Gastroesophageal sphincter (tissue), 4 donors: ENCODE data around the gene LIPJ. TPM values are rescaled to one million over a fixed set of nuclear protein-coding genes. Genes with fewer than 3 reads are reported as not detected.

Source experiments
- ATAC-seq: fragments of 150-250 bp; one replicate; pipeline ENCODE4 v1.9.1; 2016; ENCODE audit warnings: mild to moderate bottlenecking, moderate library complexity
- H3K27ac ChIP-seq, 4 donors: fragments of 200-600 bp; sonication (generic) in 3 of 4; 1 replicate in 3 of 4; 2 replicates in 1 of 4; pipeline ENCODE4 v1.5.1; 2016 to 2019
- H3K27me3 ChIP-seq: fragments of 200-600 bp; sonication (generic); one replicate; pipeline ENCODE4 v1.5.1; 2019
- H3K36me3 ChIP-seq, 2 donors: fragments of 200-600 bp; sonication (generic); one replicate each; pipeline ENCODE4 v1.5.1; 2019; ENCODE audit warnings: control low read depth in 1 of 2
- H3K4me1 ChIP-seq, 3 donors: fragments of 200-600 bp; sonication (generic); 1 replicate in 2 of 3; 2 replicates in 1 of 3; pipeline ENCODE4 v1.5.1; 2016 to 2019; ENCODE audit warnings: control low read depth in 2 of 3
- H3K4me3 ChIP-seq, 2 donors: fragments of 200-600 bp; sonication (generic); one replicate each; pipeline ENCODE4 v1.5.1; 2019; ENCODE audit warnings: mild to moderate bottlenecking in 1 of 2, moderate library complexity in 1 of 2
- H3K9me3 ChIP-seq, 3 donors: fragments of 200-600 bp; sonication (generic); one replicate each; pipeline ENCODE4 v1.5.1; 2017 to 2019; ENCODE audit warnings: control low read depth in 2 of 3
- EP300 ChIP-seq: sonication (generic); formaldehyde crosslinking; IDR thresholded peaks from one replicate; pipeline ENCODE4 v1.6.1; 2017; ENCODE audit warnings: antibody characterized with exemption, mild to moderate bottlenecking
- POLR2A ChIP-seq, 2 donors: fragments of 450-650 bp; IDR thresholded peaks; one replicate each; pipeline ENCODE4 v1.6.1; 2017; ENCODE audit warnings: antibody characterized with exemption in 2 of 2, mild to moderate bottlenecking in 2 of 2, moderate library complexity in 1 of 2
- POLR2AphosphoS5 ChIP-seq: sonication (generic); formaldehyde crosslinking; IDR thresholded peaks from one replicate; pipeline ENCODE4 v1.6.1; 2017; ENCODE audit warnings: antibody characterized with exemption
- WGBS, 2 donors: methylation state at CpG; one replicate each; pipeline ENCODE4 v1.1.5; 2018; ENCODE audit warnings: low coverage in 1 of 2; 5-methylcytosine and 5-hydroxymethylcytosine counted together
- total RNA-seq, 4 donors: library from RNA; depleted of rRNA; stranded (reverse); fragments of >200 nt; gene quantifications; one replicate each; pipeline ENCODE4 v1.1.0, GENCODE V29; 2016
- TF ChIP-seq, protein P1 (sequence below), 4 experiments: fragments of 200-600 bp in 2 of 4; fragments of 450-650 bp in 2 of 4; sonication (generic) in 1 of 4; IDR thresholded peaks; one replicate each; pipeline ENCODE4 v1.5.1; 2017 to 2019; ENCODE audit warnings: antibody characterized with exemption in 4 of 4, mild to moderate bottlenecking in 2 of 4, moderate library complexity in 2 of 4

Gene LIPJ, protein sequence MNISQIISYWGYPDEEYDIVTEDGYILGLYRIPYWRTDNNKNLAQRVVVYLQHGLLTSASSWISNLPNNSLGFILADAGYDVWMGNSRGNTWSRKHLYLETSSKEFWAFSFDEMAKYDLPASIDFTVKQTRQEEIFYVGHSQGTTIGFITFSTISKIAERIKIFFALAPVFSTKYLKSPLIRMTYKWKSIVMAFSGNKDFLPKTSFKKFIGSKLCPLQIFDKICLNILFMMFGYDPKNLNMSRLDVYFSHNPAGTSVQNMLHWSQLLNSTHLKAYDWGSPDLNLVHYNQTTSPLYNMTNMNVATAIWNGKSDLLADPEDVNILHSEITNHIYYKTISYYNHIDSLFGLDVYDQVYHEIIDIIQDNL
- total RNA-seq: under 1 TPM in 2 of 4 donors, not detected in 2; 0.12 to 0.13 TPM

DNA sequence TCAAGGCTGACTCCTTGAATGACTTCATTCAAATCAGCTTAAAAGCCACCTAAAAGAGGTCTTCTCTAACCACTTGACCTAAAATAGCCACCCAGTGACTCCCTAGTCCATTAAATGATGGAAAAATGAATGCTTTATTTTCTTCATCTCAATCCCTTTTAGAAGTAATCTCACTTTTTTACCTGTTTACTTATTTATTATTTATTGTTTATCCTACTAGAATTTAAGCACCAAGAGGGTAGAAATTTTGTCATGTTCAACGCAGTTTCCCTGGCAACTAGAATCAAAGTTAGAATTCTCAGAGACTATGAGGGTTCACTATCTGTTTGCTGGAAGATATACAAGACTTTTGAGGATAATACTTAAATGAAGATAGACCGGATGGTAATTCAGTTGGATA lies at the start of gene LIPJ:
TSS of gene LIPJ (plus strand) at position 301 of the 400 bp plus-strand sequence. CDS start 3,926 bp downstream, outside the sequence.
- no peaks in the 10 kb centered on the region for H3K36me3 ChIP-seq
- WGBS, 2 donors: 94 to 95% methylated on average over 2 of the region's 2 CpGs
- no peak within 1 kb of the TSS for H3K4me3 ChIP-seq
- no peak within 1 kb of the TSS for H3K27ac ChIP-seq
- H3K27me3 ChIP-seq: no peaks in the 10 kb centered on the region
- no peaks in the 10 kb centered on the region for H3K9me3 ChIP-seq
- ATAC-seq: no peak
- H3K4me1 ChIP-seq: peaks cover 0 to 11% (median 0%) of the 10 kb centered on the region in 3 donors
- TF ChIP-seq, protein P1, sequence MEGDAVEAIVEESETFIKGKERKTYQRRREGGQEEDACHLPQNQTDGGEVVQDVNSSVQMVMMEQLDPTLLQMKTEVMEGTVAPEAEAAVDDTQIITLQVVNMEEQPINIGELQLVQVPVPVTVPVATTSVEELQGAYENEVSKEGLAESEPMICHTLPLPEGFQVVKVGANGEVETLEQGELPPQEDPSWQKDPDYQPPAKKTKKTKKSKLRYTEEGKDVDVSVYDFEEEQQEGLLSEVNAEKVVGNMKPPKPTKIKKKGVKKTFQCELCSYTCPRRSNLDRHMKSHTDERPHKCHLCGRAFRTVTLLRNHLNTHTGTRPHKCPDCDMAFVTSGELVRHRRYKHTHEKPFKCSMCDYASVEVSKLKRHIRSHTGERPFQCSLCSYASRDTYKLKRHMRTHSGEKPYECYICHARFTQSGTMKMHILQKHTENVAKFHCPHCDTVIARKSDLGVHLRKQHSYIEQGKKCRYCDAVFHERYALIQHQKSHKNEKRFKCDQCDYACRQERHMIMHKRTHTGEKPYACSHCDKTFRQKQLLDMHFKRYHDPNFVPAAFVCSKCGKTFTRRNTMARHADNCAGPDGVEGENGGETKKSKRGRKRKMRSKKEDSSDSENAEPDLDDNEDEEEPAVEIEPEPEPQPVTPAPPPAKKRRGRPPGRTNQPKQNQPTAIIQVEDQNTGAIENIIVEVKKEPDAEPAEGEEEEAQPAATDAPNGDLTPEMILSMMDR (IDR thresholded peaks at IDR 0.05): no peak
- TF ChIP-seq POLR2A (IDR thresholded peaks at IDR 0.05) (no peak), EP300 (no peak), POLR2AphosphoS5 (no peak)

DNA sequence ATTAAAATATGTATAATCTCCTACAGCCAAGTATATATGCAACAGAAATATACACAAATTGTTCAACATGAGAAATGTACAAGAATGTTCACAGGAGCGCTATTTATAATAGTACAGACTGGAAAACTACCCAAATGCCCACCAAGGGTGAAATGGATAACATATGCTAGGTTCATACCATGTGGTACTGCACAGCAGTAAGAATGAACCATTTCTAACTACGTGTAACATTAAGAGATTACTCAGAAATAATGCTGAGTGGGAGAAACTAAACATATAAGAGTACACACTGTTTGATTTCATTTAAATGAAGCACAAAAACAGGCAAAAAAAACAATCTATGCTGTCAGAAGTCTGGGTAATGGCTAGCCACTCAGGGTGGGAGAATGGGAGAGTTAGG lies 49.2 kb upstream of the LIPJ start:
- WGBS, 2 donors: 68 to 79% methylated on average over 2 of the region's 2 CpGs
- H3K36me3 ChIP-seq: no peaks in the 10 kb centered on the region
- H3K27ac ChIP-seq: no peak overlapping the region
- no peaks in the 10 kb centered on the region for H3K9me3 ChIP-seq
- TF ChIP-seq EP300: no peak
- TF ChIP-seq, protein P1 (IDR thresholded peaks at IDR 0.05): no peak
- TF ChIP-seq POLR2AphosphoS5: no peak
- TF ChIP-seq POLR2A (IDR thresholded peaks at IDR 0.05): no peak
- H3K4me3 ChIP-seq: no peak overlapping the region
- no peaks in the 10 kb centered on the region for H3K4me1 ChIP-seq
- H3K27me3 ChIP-seq: no peaks in the 10 kb centered on the region
- ATAC-seq: no peak

DNA sequence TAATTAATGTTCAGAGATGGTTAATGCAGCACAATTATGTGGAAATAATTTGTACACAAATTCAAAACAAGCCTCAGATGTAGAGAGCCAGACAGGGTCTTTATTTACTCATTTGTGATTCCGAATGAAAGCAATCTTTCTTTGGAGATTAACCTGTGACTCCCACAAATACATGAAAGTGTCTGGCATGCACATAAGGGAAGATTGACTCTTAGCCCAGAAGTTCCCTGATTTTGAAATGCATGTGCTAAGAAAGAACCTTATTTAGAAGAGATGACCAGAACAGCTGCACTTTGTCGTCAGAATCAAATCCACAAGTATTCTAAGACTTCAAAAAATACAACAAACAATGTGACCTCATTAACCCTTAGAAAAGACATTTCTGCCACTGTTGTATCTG lies 48.5 kb upstream of the LIPJ start:
- no peaks in the 10 kb centered on the region for H3K9me3 ChIP-seq
- H3K36me3 ChIP-seq: no peaks in the 10 kb centered on the region
- whole genome bisulfite sequencing, 2 donors: 6 to 16% methylated on average over 2 of the region's 2 CpGs
- peak overlapping the region in 1 of 4 donors; percentile 25 for H3K27ac ChIP-seq
- no peaks in the 10 kb centered on the region for H3K27me3 ChIP-seq
- TF ChIP-seq POLR2AphosphoS5 (peak; percentile 62), POLR2A (IDR thresholded peaks at IDR 0.05) (no peak)
- H3K4me1 ChIP-seq: no peaks in the 10 kb centered on the region
- ATAC-seq: peak; percentile 82
- no peak overlapping the region for H3K4me3 ChIP-seq

DNA sequence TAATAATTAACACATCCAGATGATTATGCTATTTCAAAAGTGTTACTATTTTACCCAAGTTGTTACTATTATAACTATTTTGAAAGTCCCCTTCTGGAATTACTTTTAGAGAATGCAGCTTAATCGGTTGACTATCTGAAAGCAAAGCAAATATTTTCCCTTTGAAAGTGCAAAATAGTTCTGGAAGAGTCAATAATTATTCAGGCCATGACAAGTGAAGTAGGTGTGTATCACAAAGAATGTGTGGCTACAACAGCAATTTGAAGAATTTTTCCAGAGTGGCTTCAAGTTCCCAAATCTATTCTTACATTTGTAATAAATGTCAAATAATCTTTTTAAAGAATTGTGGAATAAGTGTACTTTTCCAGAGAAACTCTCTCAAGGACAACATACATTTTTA lies 46.2 kb upstream of the LIPJ start:
- Histone ChIP-seq H3K4me3 (no peak overlapping the region), H3K27me3 (no peaks in the 10 kb centered on the region), H3K36me3 (no peaks in the 10 kb centered on the region), H3K9me3 (no peaks in the 10 kb centered on the region), H3K27ac (no peak overlapping the region), H3K4me1 (no peaks in the 10 kb centered on the region)
- 67 to 87% methylated on average over 1 of the region's 1 CpG for WGBS, 2 donors
- ATAC-seq: no peak
- TF ChIP-seq POLR2A (IDR thresholded peaks at IDR 0.05) (no peak), EP300 (no peak), POLR2AphosphoS5 (no peak)
- TF ChIP-seq, protein P1 (IDR thresholded peaks at IDR 0.05): no peak

DNA sequence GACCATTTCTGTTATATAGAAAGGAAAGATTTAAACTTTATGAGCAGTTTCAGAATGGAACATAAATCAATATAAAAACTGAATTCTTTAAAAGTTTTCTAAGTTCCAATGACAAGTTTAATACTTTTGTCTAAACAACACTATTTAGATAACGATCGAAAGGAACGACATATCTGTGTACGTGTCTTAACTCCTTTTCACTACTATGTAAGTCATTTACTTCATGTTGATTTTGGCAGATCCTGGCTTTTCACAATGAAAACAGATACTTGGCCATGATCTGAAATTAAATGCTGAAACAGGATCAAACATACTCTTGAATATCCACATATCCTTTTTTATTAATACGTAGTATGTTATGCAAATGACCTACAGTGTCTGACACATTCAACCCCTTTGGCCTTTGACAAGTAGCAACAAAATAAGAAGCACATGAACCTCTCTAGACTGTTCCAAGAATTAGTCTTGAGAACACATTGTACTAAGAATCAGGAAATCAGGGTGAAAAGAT lies 45.4 kb upstream of the LIPJ start:
- TF ChIP-seq POLR2AphosphoS5 (peak; percentile 41), POLR2A (IDR thresholded peaks at IDR 0.05) (no peak)

DNA sequence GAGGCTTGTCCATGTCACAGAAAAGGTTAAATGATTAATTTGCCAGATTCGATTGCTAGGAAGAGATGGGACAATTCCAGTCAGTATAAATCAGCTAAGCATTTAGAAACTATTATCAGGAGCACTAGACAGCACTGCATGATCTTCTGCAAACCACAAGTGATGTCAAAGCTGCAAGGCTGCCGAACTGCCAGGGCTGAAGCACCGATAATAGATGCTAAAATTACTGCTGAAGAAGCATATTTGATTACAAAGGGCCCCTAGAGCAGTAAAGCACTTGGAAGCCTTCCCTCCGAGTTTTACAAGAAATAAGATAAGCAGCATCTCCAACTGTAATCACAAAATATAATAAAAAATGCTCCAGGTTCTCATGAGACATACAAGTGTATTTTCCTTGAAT lies 44.0 kb upstream of the LIPJ start:
- Histone ChIP-seq H3K9me3 (no peaks in the 10 kb centered on the region), H3K27ac (no peak overlapping the region), H3K4me1 (no peaks in the 10 kb centered on the region), H3K36me3 (no peaks in the 10 kb centered on the region), H3K4me3 (no peak overlapping the region), H3K27me3 (no peaks in the 10 kb centered on the region)
- 63 to 82% methylated on average over 3 to 4 of the region's 4 CpGs for WGBS, 2 donors
- no peak for ATAC-seq
- no peak for TF ChIP-seq EP300
- TF ChIP-seq POLR2AphosphoS5: no peak
- TF ChIP-seq, protein P1 (IDR thresholded peaks at IDR 0.05): no peak
- TF ChIP-seq POLR2A (IDR thresholded peaks at IDR 0.05): no peak

More for the DNA sequence above, 45.4 kb upstream of the LIPJ start:
- no peaks in the 10 kb centered on the region for H3K27me3 ChIP-seq
- no peaks in the 10 kb centered on the region for H3K4me1 ChIP-seq
- H3K27ac ChIP-seq: peak overlapping the region in 2 of 4 donors; percentile 27 to 52
- H3K9me3 ChIP-seq: no peaks in the 10 kb centered on the region
- H3K4me3 ChIP-seq: no peak overlapping the region
- H3K36me3 ChIP-seq: no peaks in the 10 kb centered on the region
- 61 to 66% methylated on average over 5 of the region's 5 CpGs for whole genome bisulfite sequencing, 2 donors
- peak; percentile 57 for ATAC-seq
